Body of pancreas (tissue), 4 donors: ENCODE measurements around the gene MOK. TPM values are rescaled to one million over a fixed set of nuclear protein-coding genes. Genes with fewer than 3 reads are reported as not detected.

Experiments used
- ATAC-seq: fragments of 150-250 bp; one replicate; pipeline ENCODE4 v1.9.1; 2016
- DNase-seq, 4 donors: peaks; one replicate each; pipeline ENCODE4 v3.0.0-alpha.2; 2019
- H3K27ac ChIP-seq, 4 donors: fragments of 200-600 bp; sonication (generic); 1 replicate in 3 of 4; 2 replicates in 1 of 4; pipeline versions ENCODE4 v1.5.1 to v1.6.1; 2016 to 2019; ENCODE audit warnings: mild to moderate bottlenecking in 1 of 4, mixed read lengths in 1 of 4, moderate library complexity in 1 of 4
- H3K27me3 ChIP-seq, 2 donors: fragments of 200-600 bp; sonication (generic); one replicate each; pipeline ENCODE4 v1.6.0; 2016; ENCODE audit warnings: mild to moderate bottlenecking in 1 of 2
- H3K36me3 ChIP-seq, 2 donors: fragments of 200-600 bp; sonication (generic); replicated peaks in 1 of 2; 2 replicates each; pipeline ENCODE4 v1.5.1; 2016; ENCODE audit warnings: low read depth in 2 of 2; ENCODE audit not compliant: insufficient read depth in 1 of 2
- H3K4me1 ChIP-seq: fragments of 200-600 bp; sonication (generic); one replicate; pipeline ENCODE4 v1.6.0; 2016
- H3K4me3 ChIP-seq, 2 donors: fragments of 200-600 bp; sonication (generic); 1 replicate in 1 of 2; 2 replicates in 1 of 2; pipeline ENCODE4 v1.5.1; 2016 to 2019
- H3K9me3 ChIP-seq, 3 donors: fragments of 200-600 bp; sonication (generic); 1 replicate in 2 of 3; 2 replicates in 1 of 3; pipeline ENCODE4 v1.5.1; 2016
- CTCF ChIP-seq, 7 experiments: fragments of 450-650 bp in 4 of 7; fragments of 200-600 bp in 3 of 7; sonication (generic) in 3 of 7; IDR thresholded peaks; one replicate each; pipeline ENCODE4 v1.5.1; 2016 to 2019; ENCODE audit warnings: antibody characterized with exemption in 7 of 7
- POLR2A ChIP-seq, 3 donors: fragments of 450-650 bp; IDR thresholded peaks; one replicate each; pipeline ENCODE4 v1.6.1; 2016; ENCODE audit warnings: antibody characterized with exemption in 3 of 3, mild to moderate bottlenecking in 2 of 3
- WGBS, 2 donors: methylation state at CpG; one replicate each; pipeline ENCODE4 v1.1.5; 2017; 5-methylcytosine and 5-hydroxymethylcytosine counted together
- intact Hi-C: fragments of 100-400 bp; cut with DNase I; formaldehyde crosslinking; loops from one replicate; pipeline ENCODE4 v1.15.1; 2023
- total RNA-seq, 2 donors: library from RNA; depleted of rRNA; stranded (reverse); fragments of >200 nt; gene quantifications; one replicate each; pipeline ENCODE4 v1.1.0, GENCODE V29; 2016

Gene MOK
- total RNA-seq, 2 donors from 2014 or later: 14.3 to 18.5 TPM

- H3K4me1 ChIP-seq: peaks cover 14% of the 10 kb centered on the region
- ATAC-seq (no peak), DNase-seq (no peak)
- WGBS, 2 donors: 78 to 79% methylated on average over 7 of the region's 7 CpGs
- no peaks in the 10 kb centered on the region for H3K36me3 ChIP-seq
- intact Hi-C loops: no loop called here
- H3K4me3 ChIP-seq: no peak overlapping the region
- H3K27ac ChIP-seq: no peak overlapping the region
- H3K27me3 ChIP-seq: no peaks in the 10 kb centered on the region
- TF ChIP-seq CTCF (IDR thresholded peaks at IDR 0.05) (no peak), POLR2A (IDR thresholded peaks at IDR 0.05) (no peak)
- H3K9me3 ChIP-seq: no peaks in the 10 kb centered on the region
Measured at GRCh38 chr14:102180248-102180998, 124.5 kb downstream of the MOK start.

Other genes starting within 250 kb of the MOK start
- 100 to 1,000 TPM; 197 to 251 TPM for gene HSP90AA1, start 218.1 kb downstream of the MOK start, total RNA-seq
- gene WDR20, start 165.3 kb downstream of the MOK start, total RNA-seq: 10 to 100 TPM; 12.2 to 15.5 TPM
- gene ZNF839, start 14.6 kb upstream of the MOK start, total RNA-seq: 10 to 100 TPM in 1 of 2 donors, 1 to 10 TPM in 1; 8.0 to 22.1 TPM
- 10 to 100 TPM; 25.1 to 27.2 TPM for gene CINP, start 57.7 kb upstream of the MOK start, total RNA-seq
- 10 to 100 TPM in 1 of 2 donors, 1 to 10 TPM in 1; 7.0 to 51.4 TPM for gene TECPR2, start 57.8 kb upstream of the MOK start, total RNA-seq
- gene ANKRD9, start 204.6 kb upstream of the MOK start, total RNA-seq: 10 to 100 TPM; 49.8 to 87.7 TPM